Chondrocyte (in vitro differentiated cells): ENCODE data around the gene ZCCHC7. TPM values are rescaled to one million over a fixed set of nuclear protein-coding genes. Genes with fewer than 3 reads are reported as not detected.
"Not testable (repeated sequence)": the region's sequence is repeated elsewhere in the genome, so short reads cannot be mapped to it uniquely, and the experiment has no call there.

Source experiments
- DNase-seq: peaks from one replicate; pipeline ENCODE4 v3.0.0; 2021; ENCODE audit warnings: mixed read lengths, low spot score
- H3K27ac Mint-ChIP-seq: one replicate; pipeline ENCODE4 v1.8.0; 2021; ENCODE audit warnings: mild to moderate bottlenecking, moderate library complexity, mixed read lengths; ENCODE audit not compliant: unreplicated experiment
- H3K27me3 Mint-ChIP-seq: 2 replicates; pipeline ENCODE4 v1.8.0; 2021; ENCODE audit warnings: low read depth, mixed read lengths
- H3K36me3 Mint-ChIP-seq: 2 replicates; pipeline ENCODE4 v1.8.0; 2021; ENCODE audit warnings: low read depth, mixed read lengths
- H3K4me1 Mint-ChIP-seq: 2 replicates; pipeline ENCODE4 v1.8.0; 2021; ENCODE audit warnings: low read depth, mild to moderate bottlenecking, mixed read lengths
- H3K4me3 Mint-ChIP-seq: one replicate; pipeline ENCODE4 v1.8.0; 2021; ENCODE audit warnings: mild to moderate bottlenecking, moderate library complexity, mixed read lengths; ENCODE audit not compliant: unreplicated experiment
- H3K9me3 Mint-ChIP-seq: 2 replicates; pipeline ENCODE4 v1.8.0; 2021; ENCODE audit warnings: low read depth, mixed read lengths
- total RNA-seq: library from RNA; stranded (reverse); gene quantifications from 3 replicates; pipeline ENCODE4 v1.2.1, GENCODE V29; 2021
- TF ChIP-seq, protein P1 (sequence below): fragments of 200-600 bp; sonication (generic); IDR thresholded peaks from 2 replicates; pipeline ENCODE4 v1.5.0; 2021; ENCODE audit warnings: antibody characterized with exemption, mild to moderate bottlenecking, moderate library complexity

The ZCCHC7 gene
- total RNA-seq, 1 donor from 2014 or later, result 22.5 TPM

DNA sequence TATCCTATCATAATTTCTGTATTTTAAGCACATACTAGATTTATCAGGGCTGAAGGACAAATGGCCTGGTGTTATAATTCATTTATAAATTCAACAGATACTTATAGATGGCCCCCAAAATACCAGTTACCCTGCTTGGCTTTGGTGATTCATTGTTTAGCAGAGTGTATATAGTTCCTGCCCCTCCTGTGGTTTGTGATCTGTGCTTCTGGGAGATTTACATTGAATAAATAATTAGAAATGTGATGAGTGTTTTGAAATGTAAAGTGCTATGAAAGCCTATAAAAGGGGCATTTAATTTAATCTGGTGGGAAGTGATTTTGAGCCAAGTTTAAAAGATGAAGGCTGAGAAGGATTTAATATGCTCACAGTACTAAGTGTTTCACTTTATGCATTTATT is 36.7 kb upstream of the ZCCHC7 start:
- H3K4me3 Mint-ChIP-seq, result no peak overlapping the region
- H3K9me3 Mint-ChIP-seq, result no peaks in the 10 kb centered on the region

DNA sequence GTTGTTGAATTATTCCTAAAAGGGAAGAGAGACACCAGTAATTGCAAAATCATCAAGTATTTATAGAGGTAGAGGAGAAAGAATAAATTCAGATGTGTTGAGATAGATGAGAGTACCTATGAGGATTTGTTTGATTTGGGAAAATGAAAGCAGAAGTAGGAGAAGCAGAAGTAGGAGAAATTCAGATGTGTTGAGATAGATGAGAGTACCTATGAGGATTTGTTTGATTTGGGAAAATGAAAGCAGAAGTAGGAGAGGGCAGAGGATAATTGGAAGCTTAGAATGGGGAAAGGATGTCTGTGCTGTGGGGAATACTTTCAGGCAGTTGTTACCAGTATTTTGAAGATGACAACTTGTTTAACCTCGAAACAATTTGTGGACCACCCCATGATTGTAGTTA is 35.1 kb upstream of the ZCCHC7 start:
- H3K27me3 Mint-ChIP-seq, result no peaks in the 10 kb centered on the region
- no peak overlapping the region for H3K4me3 Mint-ChIP-seq
- H3K36me3 Mint-ChIP-seq, result peaks cover 7% of the 10 kb centered on the region
- no peaks in the 10 kb centered on the region for H3K9me3 Mint-ChIP-seq
- TF ChIP-seq, protein P1, sequence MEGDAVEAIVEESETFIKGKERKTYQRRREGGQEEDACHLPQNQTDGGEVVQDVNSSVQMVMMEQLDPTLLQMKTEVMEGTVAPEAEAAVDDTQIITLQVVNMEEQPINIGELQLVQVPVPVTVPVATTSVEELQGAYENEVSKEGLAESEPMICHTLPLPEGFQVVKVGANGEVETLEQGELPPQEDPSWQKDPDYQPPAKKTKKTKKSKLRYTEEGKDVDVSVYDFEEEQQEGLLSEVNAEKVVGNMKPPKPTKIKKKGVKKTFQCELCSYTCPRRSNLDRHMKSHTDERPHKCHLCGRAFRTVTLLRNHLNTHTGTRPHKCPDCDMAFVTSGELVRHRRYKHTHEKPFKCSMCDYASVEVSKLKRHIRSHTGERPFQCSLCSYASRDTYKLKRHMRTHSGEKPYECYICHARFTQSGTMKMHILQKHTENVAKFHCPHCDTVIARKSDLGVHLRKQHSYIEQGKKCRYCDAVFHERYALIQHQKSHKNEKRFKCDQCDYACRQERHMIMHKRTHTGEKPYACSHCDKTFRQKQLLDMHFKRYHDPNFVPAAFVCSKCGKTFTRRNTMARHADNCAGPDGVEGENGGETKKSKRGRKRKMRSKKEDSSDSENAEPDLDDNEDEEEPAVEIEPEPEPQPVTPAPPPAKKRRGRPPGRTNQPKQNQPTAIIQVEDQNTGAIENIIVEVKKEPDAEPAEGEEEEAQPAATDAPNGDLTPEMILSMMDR, result no peak
- H3K4me1 Mint-ChIP-seq, result peaks cover 69% of the 10 kb centered on the region
- H3K27ac Mint-ChIP-seq, result no peak overlapping the region
- DNase-seq, result no peak

More for the DNA sequence above, 36.7 kb upstream of the ZCCHC7 start:
- TF ChIP-seq, protein P1, result no peak
- peaks cover 7% of the 10 kb centered on the region for H3K36me3 Mint-ChIP-seq
- H3K27ac Mint-ChIP-seq, result no peak overlapping the region
- DNase-seq, result no peak
- no peaks in the 10 kb centered on the region for H3K27me3 Mint-ChIP-seq
- H3K4me1 Mint-ChIP-seq, result peaks cover 70% of the 10 kb centered on the region

DNA sequence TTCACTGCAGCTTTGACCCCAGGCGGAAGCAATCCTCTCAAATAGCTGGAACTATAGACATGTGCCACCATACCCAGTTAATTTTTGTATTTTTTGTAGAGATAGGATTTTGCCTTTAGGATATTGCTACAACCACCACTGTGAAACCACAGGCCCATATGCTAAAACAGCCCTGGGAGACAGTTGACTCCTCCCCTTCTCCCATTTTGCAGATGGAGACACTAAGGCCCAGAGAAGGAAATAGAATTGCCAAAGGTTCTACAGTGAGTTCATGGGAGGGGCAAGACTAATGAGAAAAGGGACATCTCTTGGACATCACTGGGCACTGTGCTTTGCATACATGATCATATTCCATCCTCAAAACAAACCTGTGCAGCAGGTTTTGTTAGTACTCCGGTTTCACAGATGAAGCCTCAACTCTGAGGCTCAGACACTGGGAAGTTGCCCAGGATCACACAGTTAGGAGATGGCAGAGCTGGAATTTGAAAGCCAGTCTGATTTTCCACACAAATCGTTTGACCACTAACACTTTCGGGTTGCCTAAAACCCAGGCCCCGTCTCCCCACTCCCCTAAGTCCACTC is 27.6 kb upstream of the ZCCHC7 start:
- H3K27ac Mint-ChIP-seq, H3K36me3 Mint-ChIP-seq, H3K27me3 Mint-ChIP-seq, H3K4me3 Mint-ChIP-seq, DNase-seq, H3K9me3 Mint-ChIP-seq: not testable (repeated sequence)
- peaks cover 11% of the 10 kb centered on the region for H3K4me1 Mint-ChIP-seq

DNA sequence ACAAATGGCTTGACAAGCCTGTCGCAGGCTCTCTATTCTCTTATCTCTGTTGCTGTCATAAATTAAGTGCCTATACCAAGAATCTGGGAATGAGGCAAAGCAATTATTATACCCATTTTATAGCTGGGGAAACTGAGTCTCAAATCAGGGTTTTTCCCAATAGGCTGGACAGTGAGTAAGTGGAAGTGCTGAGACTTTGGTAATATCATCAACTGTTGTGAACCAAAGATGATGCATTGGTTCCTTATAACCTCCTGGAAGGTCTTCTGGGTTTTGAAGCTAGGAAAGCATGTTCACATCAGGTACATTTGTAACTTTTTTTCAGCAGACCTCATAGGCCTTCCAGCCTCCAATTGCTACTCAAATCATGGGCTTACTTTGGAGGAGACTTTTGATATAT is 25.6 kb upstream of the ZCCHC7 start:
- no peaks in the 10 kb centered on the region for H3K36me3 Mint-ChIP-seq
- no peak for DNase-seq
- no peak overlapping the region for H3K4me3 Mint-ChIP-seq
- H3K9me3 Mint-ChIP-seq, result no peaks in the 10 kb centered on the region
- no peaks in the 10 kb centered on the region for H3K4me1 Mint-ChIP-seq
- TF ChIP-seq, protein P1, result no peak
- no peak overlapping the region for H3K27ac Mint-ChIP-seq
- no peaks in the 10 kb centered on the region for H3K27me3 Mint-ChIP-seq

DNA sequence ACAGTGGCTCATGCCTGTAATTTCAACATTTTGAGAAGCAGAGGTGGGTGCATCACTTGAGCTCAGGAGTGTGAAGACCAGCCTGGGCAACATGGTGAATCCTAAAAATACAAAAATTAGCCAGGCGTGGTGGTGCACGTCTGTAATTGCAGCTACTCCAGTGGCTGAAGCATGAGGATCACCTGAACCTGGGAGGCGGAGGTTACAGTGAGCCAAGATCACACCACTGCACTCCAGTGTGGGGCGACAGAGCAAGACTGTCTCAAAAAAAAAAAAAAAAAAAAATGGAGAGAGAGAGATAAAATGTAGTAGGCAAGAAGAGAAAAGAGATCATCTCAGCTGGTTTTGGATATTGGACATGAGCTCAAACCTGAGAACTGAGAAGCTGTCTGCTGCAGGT is 23.7 kb upstream of the ZCCHC7 start:
- Mint-ChIP-seq H3K36me3 (no peaks in the 10 kb centered on the region), H3K4me3 (no peak overlapping the region), H3K9me3 (no peaks in the 10 kb centered on the region), H3K27ac (no peak overlapping the region), H3K4me1 (no peaks in the 10 kb centered on the region), H3K27me3 (no peaks in the 10 kb centered on the region)
- TF ChIP-seq, protein P1, result no peak
- DNase-seq, result no peak

DNA sequence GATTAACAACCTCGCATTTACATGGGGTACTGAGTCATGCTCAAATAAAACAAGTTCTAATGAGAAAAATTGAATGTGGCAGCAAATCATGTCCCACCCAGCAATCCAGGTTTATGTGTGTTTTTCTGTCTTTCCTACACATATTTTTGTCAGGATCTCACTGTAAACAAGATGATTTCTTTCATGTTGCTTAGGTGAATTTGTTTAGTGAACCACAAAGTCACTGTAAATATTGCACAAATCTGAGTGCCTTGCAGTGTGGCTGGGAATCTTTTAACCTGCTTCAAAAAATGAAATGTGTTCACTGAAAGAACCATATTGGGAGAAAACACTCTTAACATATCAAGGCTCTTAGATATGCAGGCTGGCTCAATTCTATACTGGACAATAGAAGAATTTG is 23.1 kb upstream of the ZCCHC7 start:
- Mint-ChIP-seq H3K4me1 (no peaks in the 10 kb centered on the region), H3K27ac (no peak overlapping the region), H3K27me3 (no peaks in the 10 kb centered on the region), H3K9me3 (no peaks in the 10 kb centered on the region), H3K4me3 (no peak overlapping the region), H3K36me3 (no peaks in the 10 kb centered on the region)
- TF ChIP-seq, protein P1, result no peak
- DNase-seq, result no peak
